DMS153 treated with DMSO at 0.1 percent for 48 hours (cell line): ENCODE results near the gene NEU2.
"Not testable (repeated sequence)": the region's sequence is repeated elsewhere in the genome, so short reads cannot be mapped to it uniquely, and the experiment has no call there.

Source experiments
- DNase-seq: peaks from one replicate; lab custom pipeline; 2025; ENCODE audit not compliant: unreplicated experiment; lab: John Stamatoyannopoulos, UW

Gene NEU2

DNA sequence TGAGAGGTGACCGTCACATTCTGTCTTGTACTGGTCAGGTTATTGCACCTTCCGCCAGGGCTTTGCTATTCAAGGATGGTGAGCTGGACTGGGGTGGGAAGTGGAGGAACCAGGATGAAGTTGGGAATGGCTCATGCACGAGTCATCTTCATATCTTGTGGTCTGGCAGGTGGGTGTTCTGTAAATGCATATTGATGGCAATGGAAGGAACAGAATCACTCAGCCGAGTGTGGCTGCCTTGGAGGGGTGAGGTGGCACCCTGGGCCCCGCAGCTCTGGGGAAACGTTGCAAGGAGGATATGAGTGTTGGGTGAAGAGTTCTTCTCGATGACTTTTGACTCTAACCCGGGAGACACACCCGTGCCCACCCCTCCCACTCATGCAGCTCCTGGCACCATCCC is 1.2 kb downstream of the NEU2 start:
- DNase-seq = no peak

- DNase-seq = no peak
Measured at GRCh38 chr2:233034091-233034882, 1.8 kb downstream of the NEU2 start.

DNA sequence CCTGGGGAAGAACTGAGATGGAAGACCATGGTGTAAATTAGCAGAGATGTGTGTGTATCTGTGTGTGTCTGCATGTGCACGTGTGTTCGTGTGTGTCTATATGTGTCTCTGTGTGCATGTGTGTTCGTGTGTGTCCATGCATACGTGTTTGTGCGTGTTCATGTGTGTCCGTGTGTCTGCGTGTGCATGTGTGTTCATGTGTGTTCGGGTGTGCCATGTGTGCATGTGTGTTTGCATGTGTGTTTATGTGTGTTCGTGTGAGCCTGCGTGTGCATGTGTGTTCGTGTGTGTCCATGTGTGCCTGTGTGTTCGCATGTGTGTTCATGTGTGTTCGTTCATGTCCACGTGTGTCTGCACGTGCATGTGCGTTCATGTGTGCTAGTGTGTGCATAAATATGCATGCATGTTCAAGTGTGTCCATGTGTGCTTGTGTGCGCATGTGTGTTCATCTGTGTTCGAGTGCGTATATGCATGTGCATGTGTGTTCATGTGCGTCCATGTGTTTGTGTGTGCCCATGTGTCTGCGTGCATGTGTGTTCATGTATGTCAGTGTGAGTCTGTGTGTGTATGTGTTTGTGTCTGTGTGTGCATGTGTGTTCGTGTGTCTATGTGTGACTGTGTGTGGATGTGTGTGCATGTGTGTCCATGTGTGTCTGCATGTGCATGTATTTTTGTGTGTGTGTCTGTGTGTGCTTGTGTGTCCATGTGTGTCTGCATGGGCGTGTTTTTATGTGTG is 3.1 kb downstream of the NEU2 start:
- no peak for DNase-seq

DNA sequence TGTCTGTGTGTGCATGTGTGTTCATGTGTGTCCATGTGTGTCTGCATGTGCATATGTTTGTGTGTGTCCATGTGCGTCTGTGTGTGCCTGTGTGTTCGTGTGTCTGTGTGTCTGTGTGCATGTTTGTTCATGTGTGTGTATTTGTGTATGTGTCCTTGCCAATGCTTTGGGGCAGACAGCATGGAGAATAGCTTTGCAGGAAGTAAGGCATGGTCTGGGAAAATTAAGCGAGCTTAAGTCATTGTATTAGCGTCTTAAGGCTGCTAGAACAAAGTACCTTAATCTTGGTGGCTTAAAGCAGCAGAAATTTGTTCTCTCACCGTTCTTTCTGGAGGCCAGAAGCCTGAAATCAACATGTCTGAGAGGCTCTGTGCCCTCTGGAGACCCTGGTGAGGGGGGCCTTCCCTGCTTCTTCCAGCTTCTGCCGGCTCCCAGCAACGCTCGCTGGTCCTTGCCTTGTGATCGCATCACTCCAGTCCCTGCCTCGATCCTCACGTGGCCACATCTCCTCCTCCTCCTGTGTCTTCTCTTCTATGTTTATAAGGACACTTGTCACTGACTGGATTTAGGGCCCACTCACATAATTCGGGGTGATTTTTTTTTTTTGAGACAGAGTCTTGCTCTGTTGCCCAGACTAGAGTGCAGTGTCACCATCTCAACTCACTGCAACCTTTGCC is 3.8 kb downstream of the NEU2 start:
- DNase-seq = no peak

DNA sequence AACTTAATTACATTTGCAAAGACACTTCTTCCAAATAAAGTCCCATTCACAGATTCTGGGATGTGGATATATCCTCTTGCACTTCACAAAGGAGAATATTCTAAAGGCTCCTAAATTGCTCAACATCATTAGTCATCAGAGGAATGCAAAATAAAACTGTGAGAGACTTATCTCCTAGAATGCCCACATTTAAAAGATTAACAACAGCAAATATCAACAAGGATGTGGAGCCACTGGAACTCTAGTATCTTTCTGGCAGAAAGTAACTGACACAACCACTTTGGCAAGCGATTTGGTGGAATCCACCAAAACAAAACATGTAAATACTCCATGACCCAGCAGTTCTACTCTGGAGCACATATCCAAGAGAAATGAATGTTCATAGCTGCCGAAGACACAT is 4.6 kb downstream of the NEU2 start:
- DNase-seq = no peak

DNA sequence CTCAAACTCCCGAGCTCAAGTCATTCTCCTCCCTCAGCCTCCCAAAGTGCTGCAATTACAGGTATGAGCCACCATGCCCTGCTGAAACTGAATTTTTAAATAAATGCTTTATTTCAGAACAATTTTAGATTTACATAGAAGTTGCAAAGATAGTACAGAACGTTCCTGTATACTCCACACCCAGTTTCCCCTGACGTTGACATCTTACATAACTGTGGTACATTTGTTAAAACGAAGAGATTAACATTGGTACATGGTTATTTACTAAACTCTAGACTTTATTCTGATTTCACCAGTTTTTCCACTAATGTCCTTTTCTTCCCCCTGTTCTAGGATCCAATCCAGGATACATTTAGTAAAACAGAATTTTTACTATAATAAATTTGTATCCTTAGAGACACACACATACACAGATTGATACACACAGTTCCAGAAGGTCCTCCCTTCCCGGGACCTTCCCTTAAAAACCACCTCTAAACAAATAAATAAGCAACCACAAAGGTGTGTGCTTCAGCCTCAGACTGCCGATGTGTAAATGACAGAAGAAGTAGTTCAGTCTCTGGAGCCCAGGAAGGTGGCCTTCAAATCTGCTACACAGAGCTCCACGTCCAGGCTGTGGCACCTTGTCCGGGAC is 6.9 kb downstream of the NEU2 start:
- no peak for DNase-seq

DNA sequence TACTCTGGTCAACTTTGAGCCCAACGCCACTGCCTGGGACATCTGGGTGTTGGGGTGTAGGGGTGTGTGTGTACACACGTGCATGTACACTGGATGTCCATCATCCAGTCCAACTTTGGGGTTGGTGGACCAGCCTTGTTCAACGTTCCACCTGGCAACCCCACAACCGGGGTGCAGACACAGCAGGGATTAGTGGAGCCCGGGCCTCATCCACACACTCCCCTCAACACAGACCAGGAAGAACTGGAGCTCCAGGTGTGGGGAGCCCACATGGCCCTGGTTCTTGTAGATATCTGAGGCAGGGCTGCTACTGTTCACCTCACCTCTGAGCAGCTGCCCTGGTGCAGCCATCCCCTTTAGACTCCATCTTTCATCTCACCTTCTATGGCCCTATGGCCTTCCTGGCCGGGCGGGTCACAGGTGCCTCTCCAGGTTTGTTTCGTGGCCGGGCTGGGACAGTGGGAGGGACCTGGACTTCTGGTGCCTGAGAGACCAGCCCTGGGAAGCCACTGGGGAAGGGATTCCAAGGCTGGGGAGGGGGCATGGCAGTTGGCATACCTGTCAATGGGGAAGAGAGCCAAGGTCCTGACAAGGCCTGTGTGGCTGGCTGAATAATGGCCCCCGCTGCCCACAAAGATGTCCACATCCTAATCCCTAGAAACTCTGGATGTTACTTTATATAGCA is 7.5 kb downstream of the NEU2 start:
- no peak for DNase-seq

DNA sequence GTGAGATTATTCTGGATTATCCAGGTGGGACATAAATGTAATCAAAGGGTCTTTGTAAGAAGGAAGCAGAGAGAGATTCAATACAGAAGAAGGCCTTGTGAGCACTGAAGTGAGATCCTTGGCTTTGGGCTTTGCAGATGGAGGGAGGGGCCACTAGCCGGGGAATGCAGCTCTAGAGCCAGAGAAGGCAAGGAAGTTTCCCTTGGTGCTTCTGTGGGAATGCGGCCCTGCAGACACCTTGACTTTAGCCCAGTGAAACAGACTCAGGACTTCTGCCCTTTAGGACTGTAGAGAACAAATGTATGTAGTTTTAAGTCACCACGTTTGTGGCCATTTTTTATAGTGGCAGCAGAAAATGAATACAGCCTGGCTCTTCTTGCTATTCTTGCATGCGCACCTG is 8.1 kb downstream of the NEU2 start:
- no peak for DNase-seq

GRCh38 chr2:233041722-233042323 is 9.4 kb downstream of the NEU2 start:
- DNase-seq = no peak

- no peak for DNase-seq
Measured at GRCh38 chr2:233042549-233042948, 10.1 kb downstream of the NEU2 start.

GRCh38 chr2:233044974-233045605 is 12.6 kb downstream of the NEU2 start:
- no peak for DNase-seq

- no peak for DNase-seq
Measured at GRCh38 chr2:233047206-233047605, 14.7 kb downstream of the NEU2 start.

- no peak for DNase-seq
Measured at GRCh38 chr2:233047667-233048066, 15.2 kb downstream of the NEU2 start.

DNA sequence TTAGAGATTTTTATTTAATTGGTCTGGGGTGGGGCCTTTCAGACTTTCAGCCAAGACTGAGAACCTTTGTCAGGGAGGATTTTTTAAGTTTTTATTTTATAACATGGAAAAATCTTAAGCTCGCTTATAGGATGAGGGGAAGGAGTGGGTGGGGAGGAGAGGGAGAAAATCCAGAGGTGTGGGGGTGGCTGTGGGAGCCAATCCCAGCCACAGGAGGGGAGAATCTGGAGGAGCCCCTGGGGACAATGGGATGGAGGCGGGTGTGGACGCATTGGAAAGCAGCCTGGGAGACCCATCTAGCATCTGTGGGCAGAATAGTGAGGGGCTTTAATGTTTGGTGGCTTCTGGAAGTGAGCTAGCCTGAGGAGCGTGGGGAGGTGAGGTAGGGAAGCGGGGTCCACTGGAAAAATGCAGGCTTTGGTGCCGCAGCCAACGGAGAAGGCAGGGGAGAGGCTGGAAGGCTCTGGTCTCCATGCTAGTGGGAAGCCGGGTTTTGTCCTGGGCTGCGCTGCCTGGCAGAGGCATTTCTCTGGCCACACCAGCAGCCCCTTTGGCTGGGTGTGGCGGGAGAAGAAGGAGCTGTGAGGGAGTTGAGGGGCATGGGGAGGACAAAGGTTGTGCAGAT is 16.2 kb downstream of the NEU2 start:
- no peak for DNase-seq

DNA sequence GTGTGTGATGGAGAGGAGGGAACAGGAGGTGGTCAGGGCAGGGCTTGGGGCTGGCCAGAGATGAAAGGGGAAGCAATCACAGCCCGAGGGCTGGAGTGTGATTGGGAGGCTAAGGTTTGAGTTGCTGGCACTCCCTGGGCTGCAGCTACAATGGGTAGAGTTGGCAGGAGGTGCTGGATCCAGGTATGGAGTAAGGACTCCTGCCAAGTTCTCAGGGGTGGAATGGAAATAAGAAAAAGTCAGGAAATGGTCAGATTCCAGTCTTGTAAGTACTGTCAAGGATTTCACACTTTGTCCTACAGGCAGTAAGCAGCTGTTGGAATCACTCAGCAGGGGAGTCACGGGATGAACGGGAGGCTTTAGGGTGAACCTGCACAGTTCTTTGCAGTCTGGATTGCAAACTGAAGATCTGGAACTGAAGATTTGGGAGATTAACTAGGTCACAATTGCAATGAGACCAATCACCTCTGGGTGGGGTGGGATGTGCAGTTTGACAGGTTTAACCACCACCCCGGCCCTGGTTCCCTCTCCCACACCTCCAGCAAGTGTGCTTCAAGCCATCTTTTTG is 16.8 kb downstream of the NEU2 start:
- DNase-seq = no peak

DNA sequence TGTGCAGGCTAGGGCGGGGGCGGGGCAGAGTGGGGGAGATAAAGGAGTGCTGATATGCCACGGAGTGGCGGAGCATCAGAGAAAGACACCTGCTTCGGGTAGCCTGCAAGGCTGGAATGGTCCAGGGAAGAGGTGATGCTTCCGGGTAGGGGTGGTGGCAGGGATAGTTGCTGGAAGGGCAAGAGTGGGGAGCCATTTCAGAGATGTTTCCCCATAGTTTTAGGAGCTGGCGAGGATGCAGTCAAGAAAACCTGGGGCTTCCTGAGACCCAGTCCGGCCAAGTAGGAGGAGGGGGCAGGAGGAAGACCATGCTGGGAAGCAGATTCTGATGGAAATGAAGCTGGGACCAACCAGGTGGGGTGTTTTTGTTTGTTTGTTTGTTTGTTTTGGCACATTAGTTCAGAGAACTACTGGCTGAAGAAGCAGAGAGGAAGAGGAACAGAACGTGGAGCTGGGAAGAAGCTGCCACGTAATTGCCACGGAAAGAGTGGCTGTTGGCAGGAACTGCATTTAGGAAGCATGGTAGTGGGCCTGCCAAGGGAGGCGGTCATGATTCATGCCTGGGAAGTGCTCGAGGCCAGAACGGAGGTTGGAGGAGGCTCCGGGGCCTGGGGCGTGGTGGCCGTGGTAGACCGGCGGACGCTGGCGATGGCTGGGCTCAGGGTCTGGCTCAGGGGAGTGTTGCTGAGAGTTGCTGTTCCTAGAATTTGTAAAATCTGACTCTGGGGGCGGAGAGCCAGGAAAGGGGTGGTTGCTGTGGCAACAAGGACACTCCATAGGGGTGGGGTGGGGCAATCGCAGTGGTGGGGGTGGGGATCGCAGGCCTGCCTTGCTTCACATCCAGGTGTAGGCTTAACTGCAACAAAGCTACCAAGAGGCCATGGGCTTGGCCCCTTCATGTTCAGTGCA is 19.0 kb downstream of the NEU2 start:
- no peak for DNase-seq

DNA sequence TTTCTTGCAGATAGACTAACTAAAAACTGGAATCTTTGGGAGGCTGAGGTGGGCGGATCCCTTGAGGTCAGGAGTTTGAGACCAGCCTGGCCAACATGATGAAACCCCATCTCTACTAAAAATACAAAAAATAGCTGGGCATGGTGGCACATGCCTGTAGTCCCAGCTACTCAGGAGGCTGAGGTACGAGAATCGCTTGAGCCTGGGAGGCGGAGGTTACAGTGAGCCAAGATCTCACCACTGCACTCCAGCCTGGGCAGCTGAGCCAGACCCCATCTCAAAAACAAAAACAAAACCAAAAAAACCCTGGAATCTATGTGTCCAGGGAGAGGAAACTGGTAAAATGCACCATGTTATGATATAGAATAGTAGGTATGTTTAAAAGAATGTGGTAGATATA is 20.0 kb downstream of the NEU2 start:
- not testable (repeated sequence) for DNase-seq
